SK-N-SH (cell line): ENCODE data around the gene HOXC5.

Source experiments
- RAD21 ChIP-seq: IDR thresholded peaks from 2 replicates; pipeline ENCODE4 v1.6.1; 2012; ENCODE audit warnings: mild to moderate bottlenecking, low read length
- TAF1 ChIP-seq: IDR thresholded peaks from 2 replicates; pipeline ENCODE4 v1.6.1; 2012; ENCODE audit warnings: low read depth, mild to moderate bottlenecking, low read length, moderate library complexity, borderline replicate concordance
- TF ChIP-seq, protein P1 (sequence below): fragments of 200-600 bp; sonication (generic); IDR thresholded peaks from 2 replicates; pipeline ENCODE4 v1.6.1; 2017; ENCODE audit warnings: antibody characterized with exemption, mild to moderate bottlenecking, moderate library complexity
- TF ChIP-seq, protein P2 (sequence below): IDR thresholded peaks from 2 replicates; pipeline ENCODE4 v1.4.0; 2012; ENCODE audit warnings: low read depth, borderline replicate concordance

DNA sequence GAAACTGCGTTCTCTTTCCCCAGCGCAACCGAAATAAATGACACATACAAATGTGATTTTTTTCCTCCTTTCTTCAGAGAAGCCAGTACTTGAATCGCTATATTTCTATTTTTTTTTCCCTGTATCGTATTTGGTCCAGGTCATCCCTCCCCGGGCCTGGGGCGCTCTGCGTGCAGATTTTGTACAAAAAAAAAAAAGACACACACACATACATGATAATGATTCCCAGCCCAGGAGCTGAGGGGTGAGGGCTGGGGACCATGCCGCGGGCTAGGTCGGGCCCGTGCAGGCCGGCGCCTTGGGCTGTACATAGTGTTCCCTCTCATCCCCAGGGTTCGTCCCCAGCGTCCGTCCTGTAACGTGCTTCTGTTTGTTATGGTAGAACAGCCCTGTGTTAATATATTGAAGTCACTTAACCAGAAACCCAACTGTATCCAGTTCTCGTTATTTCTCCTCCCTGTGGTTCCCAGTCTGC is 29.9 kb upstream of the HOXC5 start:
- TF ChIP-seq RAD21 (no peak), TAF1 (no peak)
- TF ChIP-seq, protein P1, sequence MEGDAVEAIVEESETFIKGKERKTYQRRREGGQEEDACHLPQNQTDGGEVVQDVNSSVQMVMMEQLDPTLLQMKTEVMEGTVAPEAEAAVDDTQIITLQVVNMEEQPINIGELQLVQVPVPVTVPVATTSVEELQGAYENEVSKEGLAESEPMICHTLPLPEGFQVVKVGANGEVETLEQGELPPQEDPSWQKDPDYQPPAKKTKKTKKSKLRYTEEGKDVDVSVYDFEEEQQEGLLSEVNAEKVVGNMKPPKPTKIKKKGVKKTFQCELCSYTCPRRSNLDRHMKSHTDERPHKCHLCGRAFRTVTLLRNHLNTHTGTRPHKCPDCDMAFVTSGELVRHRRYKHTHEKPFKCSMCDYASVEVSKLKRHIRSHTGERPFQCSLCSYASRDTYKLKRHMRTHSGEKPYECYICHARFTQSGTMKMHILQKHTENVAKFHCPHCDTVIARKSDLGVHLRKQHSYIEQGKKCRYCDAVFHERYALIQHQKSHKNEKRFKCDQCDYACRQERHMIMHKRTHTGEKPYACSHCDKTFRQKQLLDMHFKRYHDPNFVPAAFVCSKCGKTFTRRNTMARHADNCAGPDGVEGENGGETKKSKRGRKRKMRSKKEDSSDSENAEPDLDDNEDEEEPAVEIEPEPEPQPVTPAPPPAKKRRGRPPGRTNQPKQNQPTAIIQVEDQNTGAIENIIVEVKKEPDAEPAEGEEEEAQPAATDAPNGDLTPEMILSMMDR = no peak
- TF ChIP-seq, protein P2, sequence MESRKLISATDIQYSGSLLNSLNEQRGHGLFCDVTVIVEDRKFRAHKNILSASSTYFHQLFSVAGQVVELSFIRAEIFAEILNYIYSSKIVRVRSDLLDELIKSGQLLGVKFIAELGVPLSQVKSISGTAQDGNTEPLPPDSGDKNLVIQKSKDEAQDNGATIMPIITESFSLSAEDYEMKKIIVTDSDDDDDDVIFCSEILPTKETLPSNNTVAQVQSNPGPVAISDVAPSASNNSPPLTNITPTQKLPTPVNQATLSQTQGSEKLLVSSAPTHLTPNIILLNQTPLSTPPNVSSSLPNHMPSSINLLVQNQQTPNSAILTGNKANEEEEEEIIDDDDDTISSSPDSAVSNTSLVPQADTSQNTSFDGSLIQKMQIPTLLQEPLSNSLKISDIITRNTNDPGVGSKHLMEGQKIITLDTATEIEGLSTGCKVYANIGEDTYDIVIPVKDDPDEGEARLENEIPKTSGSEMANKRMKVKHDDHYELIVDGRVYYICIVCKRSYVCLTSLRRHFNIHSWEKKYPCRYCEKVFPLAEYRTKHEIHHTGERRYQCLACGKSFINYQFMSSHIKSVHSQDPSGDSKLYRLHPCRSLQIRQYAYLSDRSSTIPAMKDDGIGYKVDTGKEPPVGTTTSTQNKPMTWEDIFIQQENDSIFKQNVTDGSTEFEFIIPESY = no peak
